Stimulated activated CD8-positive, alpha-beta memory T cell treated with anti-CD3 and anti-CD28 coated beads, Interleukin-2, amount 100 ng/mL, for 48 hours (primary cell): Measurements from ENCODE around the gene FRS2.

Experiments used
- DNase-seq, 2 donors: peaks; one replicate each; pipeline ENCODE4 v3.0.0-alpha.2; 2020; ENCODE audit warnings: low read depth in 2 of 2

Gene FRS2

DNA sequence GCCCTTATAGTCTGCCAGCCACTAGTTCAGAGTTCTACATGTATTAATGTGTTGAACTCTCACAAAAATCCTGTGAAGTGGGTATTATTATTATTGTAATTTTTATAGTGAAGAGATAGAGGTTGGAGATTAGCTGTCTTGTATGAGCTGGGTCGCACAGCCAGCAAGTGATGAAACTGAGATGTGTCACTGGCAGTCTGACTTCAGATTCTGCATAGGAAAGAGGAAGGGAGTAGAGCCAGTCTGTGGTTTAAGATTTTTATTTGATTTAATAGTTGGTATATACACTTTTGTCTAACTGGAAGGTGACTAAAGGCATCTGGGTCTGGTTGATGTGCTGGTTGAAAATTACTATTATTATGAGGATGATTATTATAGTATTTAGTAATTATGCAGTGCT, 5.8 kb upstream of the FRS2 start:
- DNase-seq = no peak

- DNase-seq = no peak
Measured at GRCh38 chr12:69466867-69467266, 3.3 kb upstream of the FRS2 start.

- DNase-seq = no peak
Measured at GRCh38 chr12:69467366-69467765, 2.8 kb upstream of the FRS2 start.

- DNase-seq = peak in 1 of 2 donors; percentile 2
Measured at GRCh38 chr12:69468237-69469026, 1.8 kb upstream of the FRS2 start.

DNA sequence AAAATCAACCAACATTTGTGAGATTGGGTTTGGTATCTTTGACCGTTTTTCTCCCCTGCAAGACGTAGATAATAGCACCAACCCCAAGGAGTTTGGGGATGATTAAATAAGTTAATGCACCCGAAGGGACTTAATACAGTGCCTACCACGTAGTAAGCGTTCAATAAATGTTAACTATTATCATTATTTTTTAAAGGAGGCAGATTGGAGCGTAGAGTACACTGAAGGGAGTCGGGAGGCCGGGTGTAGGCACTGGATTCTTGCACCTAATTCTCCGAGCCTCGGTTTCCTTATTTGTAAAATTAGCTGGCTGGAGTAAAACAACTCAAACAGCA, 367 bp upstream of the FRS2 start:
- DNase-seq = no peak

DNA sequence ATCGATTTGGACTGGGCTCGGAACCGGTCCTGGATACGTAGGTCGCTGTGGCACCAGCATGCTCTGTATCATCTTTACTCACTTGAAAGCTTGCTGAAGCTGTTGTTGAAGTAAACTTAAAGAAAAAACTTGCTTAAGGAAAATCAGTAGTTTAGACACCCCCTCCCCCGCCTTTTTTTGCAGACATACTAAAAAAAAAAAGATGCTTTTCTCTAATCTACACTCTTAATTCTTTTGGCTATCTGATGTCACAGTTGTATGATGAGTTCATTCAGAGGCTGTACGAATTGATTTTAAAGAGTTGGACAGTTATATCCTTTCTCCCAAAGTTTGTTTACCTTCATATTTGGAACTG, 865 bp downstream of the FRS2 start:
- no peak for DNase-seq

- DNase-seq = no peak
Measured at GRCh38 chr12:69471667-69472385, 1.6 kb downstream of the FRS2 start.

DNA sequence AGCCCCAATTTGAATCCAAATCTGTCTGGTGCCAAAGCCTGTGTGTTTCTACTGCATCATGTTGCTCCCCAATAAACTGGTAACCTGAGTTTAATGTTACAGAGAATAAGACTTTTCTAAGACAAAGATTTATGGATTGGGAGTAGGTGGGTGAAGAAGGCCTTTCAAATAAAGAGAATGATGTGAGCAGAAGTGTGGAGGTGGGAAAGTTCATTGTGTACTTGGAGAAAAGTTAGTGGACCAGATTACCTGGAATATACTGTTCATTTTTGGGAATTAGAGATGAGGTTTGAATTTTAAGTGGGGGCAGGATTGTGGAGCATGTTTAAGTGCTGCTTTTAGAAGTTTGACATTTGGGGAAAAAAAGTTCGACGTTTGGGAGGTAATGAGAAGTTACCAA, 3.1 kb downstream of the FRS2 start:
- no peak for DNase-seq

DNA sequence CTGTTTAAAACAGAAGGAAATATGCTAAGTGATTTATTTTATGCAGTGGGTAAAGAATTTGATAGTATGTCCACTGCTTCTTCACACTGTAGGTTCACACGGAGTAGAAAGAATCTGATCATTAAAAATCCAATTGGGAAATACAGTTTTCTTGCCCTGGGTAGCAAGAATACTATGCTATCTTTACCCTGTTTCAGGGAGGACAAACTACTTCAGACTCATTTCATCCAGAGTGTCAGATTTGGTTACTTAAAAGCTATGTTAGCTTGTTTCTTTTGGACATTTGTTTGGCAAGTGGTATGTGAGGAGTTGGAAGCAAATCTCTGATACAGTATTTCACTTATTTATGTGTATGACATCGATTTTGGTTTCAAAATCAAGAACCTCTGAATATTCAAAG, 4.3 kb downstream of the FRS2 start:
- no peak for DNase-seq

DNA sequence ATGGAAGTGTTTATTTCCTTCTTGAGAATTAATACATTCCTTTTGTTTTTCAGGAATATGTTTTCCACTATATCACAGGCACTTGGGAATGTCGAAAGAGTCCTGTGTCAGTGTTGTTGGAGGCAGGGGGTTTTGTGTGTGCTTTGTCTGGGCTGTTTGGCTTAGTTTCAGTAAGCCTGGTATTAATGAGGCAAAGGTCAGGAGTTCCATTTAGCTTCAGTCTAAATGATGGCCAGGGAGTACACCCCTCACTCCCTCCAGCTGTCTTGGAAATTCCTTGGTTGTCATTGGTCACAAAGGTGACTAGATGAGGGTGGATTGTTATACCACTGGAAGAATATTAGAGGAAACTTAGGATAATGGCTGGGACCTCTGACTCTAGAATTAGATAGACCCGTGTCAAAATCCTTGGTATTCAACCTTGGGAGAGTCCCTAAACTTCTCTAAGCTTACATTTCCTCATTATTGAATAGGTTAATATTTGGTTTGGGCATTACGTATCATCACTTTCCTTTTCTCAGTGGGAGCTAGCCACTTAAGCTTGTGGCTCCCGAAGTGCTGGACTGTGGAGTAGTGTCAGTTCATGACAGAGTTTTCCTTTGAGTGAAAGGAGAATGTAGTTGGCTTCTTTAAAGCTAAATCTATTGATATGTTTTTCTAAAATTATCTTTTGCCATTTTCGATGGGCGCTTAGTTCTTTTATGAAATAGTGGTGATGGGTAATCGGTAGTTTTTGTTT, 5.2 kb downstream of the FRS2 start:
- DNase-seq = no peak

DNA sequence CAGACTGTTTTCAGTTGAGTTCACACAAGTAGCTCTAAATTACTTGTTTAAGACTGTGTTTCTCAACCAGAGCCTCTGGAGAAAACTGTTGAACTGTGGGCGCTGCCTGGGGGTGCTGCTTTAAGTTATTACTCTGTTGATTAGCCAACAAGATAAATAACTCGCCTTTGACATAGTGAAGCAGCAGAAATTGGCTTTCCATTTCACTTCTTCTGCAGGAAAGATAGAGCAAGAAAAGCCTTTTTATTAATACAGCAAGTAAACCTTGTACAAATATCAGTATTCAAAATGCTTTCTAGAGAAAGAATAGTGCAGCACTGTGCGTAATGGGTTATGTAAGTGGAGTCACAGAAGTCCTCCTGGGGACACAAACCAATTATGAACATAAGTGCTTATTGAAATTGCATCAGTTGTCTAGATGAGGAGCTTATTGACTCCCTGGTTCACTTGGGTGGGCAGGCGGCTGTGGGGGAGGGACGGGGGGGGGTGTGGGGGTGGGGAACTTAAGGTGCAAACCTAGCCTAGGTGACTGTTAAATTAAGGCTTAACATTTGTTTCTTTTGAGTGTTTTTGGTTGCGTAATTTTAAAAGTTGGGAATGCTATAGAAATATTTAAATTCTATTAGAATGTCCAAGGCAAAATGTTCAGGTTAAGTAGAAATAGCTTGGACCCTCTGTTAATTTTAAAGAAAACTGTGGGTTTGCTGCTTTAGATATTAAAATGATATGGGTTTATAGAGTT, 6.3 kb downstream of the FRS2 start:
- DNase-seq = no peak

DNA sequence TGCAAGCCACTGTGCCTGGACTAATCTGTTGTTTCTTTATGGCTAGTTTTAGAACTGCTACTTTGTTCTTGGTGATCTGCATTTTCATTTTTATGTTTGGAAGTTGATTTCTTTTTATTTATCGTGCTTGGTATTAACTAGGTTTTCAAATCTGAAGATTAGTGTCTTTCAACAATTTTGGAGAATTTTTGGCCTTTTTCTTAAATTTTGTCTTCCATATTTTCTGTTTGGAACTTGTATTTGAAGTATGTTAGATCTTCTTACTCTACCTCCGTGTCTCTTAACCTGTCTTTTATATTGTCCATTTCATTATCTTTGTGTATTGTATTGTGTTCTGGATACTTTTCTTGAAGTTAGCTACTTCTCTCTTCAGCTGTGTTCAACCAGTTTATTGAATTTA, 9.5 kb downstream of the FRS2 start:
- no peak for DNase-seq

DNA sequence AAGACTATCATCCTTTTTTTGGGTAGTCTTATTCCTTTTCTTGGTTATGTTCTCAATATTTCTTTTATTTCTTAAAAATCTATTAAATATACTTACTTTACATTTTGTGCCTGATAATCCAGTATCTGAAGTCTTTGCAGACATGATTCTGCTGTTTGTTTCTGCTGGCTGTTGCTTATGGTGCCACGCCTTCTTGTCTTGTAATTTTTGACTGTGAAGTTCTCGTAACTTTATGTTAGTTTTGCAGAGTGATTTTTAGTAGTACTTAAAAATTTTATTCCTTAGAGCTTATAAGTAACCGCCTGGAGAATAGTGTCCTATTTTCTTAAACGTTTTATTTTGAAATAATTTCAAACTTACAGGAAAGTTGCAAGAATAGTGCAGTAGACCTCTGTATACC, 10.5 kb downstream of the FRS2 start:
- no peak for DNase-seq

DNA sequence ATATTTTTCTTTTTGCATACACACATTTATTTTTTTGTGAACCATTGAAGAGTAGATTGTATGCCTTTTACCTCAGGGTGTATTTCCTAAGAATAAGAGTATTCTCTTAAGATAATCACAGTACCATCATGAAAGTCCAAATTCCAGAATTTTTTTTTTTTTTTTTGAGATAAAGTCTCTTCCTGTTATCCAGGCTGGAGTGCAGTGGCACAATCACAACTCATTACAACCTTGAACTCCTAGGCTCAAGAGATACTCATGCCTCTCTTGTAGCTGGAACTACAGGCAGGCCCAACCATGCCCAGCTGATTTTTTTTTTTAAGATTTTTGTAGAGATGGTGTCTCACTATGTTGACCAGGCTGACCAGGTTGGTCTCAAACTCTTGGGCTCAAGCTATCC, 10.9 kb downstream of the FRS2 start:
- DNase-seq = no peak

DNA sequence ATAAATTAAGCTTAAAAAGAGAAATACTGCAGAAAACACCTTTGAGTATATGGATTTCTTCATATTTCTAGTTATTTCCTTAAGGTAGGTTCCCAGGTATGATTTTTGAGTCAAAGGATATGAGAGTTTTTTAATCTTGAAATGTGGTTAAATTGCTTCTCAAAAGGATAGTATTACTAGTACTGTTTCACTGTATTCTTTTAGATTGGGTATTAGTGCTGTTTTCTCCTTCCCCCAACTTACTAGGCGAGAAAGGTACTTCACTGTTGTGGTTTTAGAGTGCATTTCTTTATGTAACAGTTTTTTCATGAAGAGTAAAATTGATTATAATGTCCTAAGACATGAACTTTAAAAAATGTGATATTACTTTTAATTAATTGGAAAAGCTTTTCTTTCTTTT, 13.5 kb downstream of the FRS2 start:
- DNase-seq = no peak

GRCh38 chr12:69484428-69484827, 14.2 kb downstream of the FRS2 start:
- no peak for DNase-seq

GRCh38 chr12:69490920-69491643, 20.9 kb downstream of the FRS2 start:
- no peak for DNase-seq

GRCh38 chr12:69492739-69493138, 22.6 kb downstream of the FRS2 start:
- DNase-seq = no peak

DNA sequence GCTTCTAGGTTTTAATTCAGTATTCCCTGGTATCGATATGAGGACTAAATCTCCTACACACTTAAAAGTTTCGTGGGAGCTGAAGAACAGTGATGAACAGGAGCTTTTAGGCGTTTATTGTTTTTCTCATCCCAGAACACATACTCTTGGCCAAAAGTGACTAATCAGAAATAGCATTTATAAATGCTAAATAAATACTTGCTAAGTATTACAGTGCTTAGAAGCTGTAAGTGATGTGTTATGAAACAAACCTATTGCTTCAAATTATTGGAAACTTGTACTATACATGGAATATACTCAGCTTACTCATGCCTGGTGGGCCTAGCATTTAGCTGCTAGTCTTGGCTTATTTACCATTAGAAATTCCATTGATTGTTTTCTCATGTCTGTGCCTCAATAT, 24.9 kb downstream of the FRS2 start:
- no peak for DNase-seq

- no peak for DNase-seq
Measured at GRCh38 chr12:69497308-69498026, 27.3 kb downstream of the FRS2 start.

DNA sequence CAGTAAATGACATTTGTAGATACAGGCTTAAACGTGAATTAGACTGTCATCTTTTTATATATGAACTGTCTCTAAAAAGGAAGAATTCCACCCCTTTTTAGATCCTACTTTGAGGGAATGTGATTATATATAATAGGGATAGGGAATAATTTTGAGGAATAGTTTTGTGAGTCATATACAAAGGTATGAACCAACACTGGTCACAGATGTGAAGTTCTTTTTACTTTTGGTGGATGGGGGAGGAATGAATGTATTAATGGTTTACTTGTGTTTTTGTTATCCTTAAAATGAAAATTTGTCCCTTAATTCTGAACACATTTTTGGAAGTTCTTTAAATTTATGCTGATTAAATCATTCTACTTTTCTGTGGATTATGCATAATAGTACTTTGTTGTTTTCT, 30.4 kb downstream of the FRS2 start:
- no peak for DNase-seq
